HG02840 (cell line): ENCODE measurements around the gene VAV3.

ENCODE experiments used
- ATAC-seq: cut with Tn5 transposase; IDR thresholded peaks from one replicate; pipeline ENCODE4 v1.9.1; 2021; ENCODE audit warnings: mild to moderate bottlenecking, moderate library complexity, moderate number of reproducible peaks; ENCODE audit not compliant: unreplicated experiment, low FRiP score

Gene VAV3

GRCh38 chr1:107691540-107691939 is 273.4 kb downstream of the VAV3 start:
- no peak for ATAC-seq

- ATAC-seq, result no peak
These were observed 274.5 kb downstream of the VAV3 start for GRCh38 chr1:107690491-107690890.

GRCh38 chr1:107689733-107690132 is 275.2 kb downstream of the VAV3 start:
- ATAC-seq, result no peak

- ATAC-seq, result no peak
These were observed 275.8 kb downstream of the VAV3 start for GRCh38 chr1:107689159-107689558.

GRCh38 chr1:107687849-107688753 is 276.9 kb downstream of the VAV3 start:
- ATAC-seq, result no peak

GRCh38 chr1:107683683-107684082 is 281.3 kb downstream of the VAV3 start:
- no peak for ATAC-seq

GRCh38 chr1:107683191-107683657 is 281.8 kb downstream of the VAV3 start:
- no peak for ATAC-seq

- ATAC-seq, result no peak
These were observed 282.5 kb downstream of the VAV3 start for GRCh38 chr1:107682467-107682866.

- ATAC-seq, result no peak
These were observed 283.9 kb downstream of the VAV3 start for GRCh38 chr1:107681001-107681479.

- ATAC-seq, result no peak
These were observed 284.4 kb downstream of the VAV3 start for GRCh38 chr1:107680579-107680985.

- ATAC-seq, result no peak
These were observed 285.5 kb downstream of the VAV3 start for GRCh38 chr1:107679411-107679953.

- no peak for ATAC-seq
These were observed 286.0 kb downstream of the VAV3 start for GRCh38 chr1:107678993-107679392.

- no peak for ATAC-seq
These were observed 287.3 kb downstream of the VAV3 start for GRCh38 chr1:107677697-107678096.

GRCh38 chr1:107674486-107674885 is 290.5 kb downstream of the VAV3 start:
- ATAC-seq, result no peak

GRCh38 chr1:107673006-107673405 is 292.0 kb downstream of the VAV3 start:
- no peak for ATAC-seq

GRCh38 chr1:107670397-107671040 is 294.5 kb downstream of the VAV3 start:
- ATAC-seq, result no peak

GRCh38 chr1:107669996-107670395 is 295.0 kb downstream of the VAV3 start:
- ATAC-seq, result no peak

- no peak for ATAC-seq
These were observed 296.2 kb downstream of the VAV3 start for GRCh38 chr1:107668762-107669161.

GRCh38 chr1:107666493-107666892 is 298.5 kb downstream of the VAV3 start:
- no peak for ATAC-seq

GRCh38 chr1:107664982-107665925 is 299.7 kb downstream of the VAV3 start:
- ATAC-seq, result no peak
